Activated effector memory CD4-positive, alpha-beta T cell treated with anti-CD3 and anti-CD28 coated beads, Interleukin-2, amount 50 U/mL, for 16 hours (primary cell): ENCODE data around the gene ANKS4B.
"Not testable (repeated sequence)": the region's sequence is repeated elsewhere in the genome, so short reads cannot be mapped to it uniquely, and the experiment has no call there.

ENCODE experiments used
- DNase-seq: peaks from one replicate; pipeline ENCODE4 v3.0.0-alpha.2; 2020

ANKS4B gene

DNA sequence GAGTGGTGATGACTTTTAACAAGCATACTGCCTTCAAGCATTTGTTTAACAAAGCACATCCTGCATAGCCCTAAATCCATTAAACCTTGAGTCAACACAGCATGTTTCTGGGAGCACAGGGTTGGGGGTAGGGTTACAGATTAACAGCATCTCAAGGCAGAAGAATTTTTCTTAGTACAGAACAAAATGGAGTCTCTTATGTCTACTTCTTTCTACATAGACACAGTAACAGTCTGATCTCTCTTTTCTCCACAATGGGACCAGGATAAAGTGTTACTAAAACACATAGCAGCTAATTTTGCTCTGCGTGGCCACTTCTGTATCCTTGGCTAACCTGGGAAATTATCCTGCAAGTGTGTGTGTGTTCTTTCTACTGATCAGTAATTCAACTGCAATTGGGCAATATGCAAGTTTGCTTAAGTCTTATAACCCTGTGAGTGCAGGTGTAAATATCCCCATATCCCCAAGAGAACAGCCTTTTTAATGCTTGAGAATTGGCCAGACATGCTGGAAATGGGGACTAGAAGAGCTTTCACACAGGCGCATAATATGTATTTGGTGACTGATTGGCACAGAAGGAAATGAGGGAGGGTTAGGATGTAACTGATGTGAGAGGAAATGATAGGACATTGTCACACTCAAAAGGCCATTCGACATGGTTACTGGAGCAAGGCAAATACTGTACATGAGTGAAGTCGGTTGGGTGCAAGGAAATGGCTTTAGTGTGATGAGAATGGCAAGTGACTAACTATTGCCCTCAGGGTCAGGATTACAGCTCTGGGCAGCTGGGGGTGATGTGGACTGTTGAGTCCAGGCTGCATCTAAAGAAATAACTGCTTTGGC lies 10.8 kb upstream of the ANKS4B start:
- no peak for DNase-seq

DNA sequence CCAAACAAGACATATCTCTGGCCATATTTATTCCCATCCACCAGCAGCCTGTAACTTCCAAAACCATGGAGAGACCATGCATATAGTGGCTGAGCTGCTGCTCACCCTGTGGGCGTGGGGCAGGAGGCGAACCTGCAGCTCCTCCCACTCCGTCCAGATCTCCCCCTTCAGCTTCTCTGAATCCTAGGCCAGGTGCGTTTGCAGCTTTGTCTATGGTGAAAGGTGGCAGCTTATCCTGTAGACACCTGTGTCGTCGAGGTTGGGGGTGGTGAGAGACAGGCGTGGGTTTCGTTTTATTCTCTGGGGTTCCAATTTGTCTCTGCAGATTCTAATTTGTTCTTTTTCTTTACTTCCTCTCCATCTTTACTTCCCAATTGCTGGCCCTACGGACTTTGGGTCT lies 9.7 kb upstream of the ANKS4B start:
- DNase-seq: no peak

DNA sequence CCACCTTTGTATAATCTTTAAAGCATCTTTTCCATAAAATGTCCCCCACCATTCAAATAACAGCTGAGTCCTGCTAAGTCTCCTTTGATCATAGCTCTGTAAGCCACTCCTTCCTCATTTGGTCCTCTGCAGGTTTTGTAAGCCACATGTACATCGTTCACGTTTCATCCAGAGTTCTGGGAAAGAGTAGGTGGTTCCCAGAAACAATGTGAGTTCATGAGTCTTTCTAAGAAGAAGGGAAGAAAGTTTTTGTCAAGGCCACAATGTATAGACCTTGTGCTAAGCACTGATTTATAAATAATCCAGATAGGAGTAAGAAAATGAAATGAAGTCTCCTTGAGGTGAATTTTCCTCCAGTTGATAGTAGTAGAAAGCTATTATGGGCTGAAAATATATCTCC lies 8.7 kb upstream of the ANKS4B start:
- no peak for DNase-seq

DNA sequence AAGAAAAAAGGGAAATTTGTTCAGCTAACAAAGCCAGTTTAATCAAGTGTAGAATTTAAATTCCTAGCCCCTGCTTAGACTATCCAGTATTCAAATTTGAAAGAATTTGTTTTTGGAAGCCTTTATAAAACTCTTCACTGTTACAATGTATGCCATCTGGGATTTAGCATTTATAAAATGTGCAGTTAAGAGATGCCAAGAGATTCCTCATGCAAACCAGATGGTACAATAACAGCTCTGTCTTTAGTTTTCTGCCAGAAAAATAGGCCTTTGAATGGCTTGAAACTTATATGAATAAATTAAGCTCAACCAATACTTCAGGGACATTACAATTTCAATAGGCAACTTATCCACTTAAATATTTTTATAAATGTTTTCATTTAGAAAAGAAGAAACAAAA lies 6.8 kb upstream of the ANKS4B start:
- DNase-seq: no peak

GRCh38 chr16:21227866-21228265 lies 5.6 kb upstream of the ANKS4B start:
- DNase-seq: no peak

GRCh38 chr16:21228361-21228872 lies 5.1 kb upstream of the ANKS4B start:
- no peak for DNase-seq

DNA sequence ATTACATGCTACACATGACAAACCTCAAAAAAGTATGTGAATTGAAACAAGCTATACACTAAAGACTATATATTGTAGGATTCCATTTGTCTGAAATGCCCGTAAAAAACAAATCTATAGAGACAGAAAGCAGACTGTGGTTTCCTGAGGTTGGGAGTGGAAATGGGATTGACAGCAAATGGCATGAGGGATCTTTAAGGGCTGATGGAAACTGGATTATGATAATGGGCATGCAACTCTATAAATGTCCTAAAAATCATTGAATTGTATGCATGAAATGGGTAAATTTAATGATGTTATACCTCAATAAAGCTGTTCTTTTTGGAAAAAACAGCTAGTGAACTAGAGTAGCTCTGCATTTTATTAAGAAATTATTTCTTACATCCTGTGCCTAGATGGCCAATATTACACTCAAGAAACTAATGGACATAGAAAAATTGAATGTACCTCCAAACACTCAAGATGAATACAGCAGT lies 416 bp upstream of the ANKS4B start:
- DNase-seq: no peak

DNA sequence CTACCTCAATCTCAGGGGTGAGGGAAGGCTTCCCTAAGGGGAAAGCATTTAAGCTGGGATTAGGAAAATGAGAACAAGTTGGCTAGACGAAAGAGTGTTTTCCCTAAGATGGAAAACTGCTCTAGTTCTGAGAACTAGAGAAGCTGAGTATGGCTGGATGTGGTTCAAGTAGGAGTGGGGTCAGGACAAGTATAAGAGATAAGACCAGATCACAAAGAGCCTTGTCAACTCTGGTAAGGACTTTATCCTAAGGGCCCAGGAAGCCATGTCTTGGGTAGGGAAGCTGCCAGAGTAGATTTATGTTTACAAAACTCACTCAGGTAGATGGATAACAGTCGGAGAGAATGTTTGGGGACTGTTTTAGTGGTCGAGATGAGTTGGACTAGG lies 1.7 kb downstream of the ANKS4B start:
- no peak for DNase-seq

DNA sequence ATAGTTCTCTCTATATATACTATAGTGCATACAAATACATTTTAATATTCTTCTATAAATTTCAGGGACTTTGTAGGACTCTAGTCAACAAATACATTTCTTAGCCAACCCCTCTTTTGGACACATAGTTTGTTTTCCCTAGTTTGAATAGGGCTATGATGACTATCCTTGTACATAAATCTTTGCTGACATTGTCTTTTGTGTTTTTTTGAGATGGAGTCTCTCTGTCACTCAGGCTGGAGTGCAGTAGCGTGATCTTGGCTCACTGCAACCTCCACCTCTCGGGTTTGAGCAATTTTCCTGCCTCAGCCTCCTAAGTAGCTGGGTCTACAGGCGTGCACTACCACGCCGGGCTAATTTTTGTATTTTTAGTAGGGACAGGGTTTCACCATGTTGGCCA lies 3.3 kb downstream of the ANKS4B start:
- no peak for DNase-seq

DNA sequence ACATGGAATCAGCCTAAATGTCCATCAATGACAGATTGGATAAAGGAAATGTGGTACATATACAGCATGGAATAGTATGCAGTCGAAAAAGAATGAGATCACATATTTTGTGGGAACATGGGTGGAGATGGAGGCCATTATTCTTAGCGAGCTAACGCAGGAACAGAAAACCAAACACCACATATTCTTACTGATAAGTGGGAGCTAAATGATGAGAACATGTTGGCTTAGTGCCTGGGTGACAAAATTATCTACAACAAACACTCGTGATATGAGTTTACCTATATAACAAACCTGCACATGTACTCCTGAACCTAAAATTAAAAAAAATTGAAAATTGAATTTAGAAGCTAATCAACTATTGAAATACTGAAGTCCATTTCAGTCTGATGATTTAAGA lies 6.1 kb downstream of the ANKS4B start:
- DNase-seq: no peak

DNA sequence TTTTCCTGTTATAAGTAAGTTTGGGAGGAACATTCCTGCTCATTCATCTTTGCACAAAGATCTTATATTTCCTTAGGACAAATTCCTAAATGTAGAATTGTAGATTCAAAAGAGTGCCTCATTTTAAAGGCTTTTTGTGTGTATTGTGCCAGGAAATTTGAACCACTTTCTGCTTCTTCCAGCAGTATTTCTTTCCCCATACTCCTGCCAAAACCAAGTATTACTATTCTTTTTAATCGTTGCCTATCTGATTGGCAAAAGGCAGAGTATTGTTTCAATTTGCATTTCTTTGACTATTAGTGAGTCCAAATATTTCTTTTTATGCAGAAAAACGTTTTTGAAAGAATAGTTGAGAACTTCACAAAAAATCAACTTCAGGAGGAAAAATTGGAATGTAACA lies 9.3 kb downstream of the ANKS4B start:
- no peak for DNase-seq

DNA sequence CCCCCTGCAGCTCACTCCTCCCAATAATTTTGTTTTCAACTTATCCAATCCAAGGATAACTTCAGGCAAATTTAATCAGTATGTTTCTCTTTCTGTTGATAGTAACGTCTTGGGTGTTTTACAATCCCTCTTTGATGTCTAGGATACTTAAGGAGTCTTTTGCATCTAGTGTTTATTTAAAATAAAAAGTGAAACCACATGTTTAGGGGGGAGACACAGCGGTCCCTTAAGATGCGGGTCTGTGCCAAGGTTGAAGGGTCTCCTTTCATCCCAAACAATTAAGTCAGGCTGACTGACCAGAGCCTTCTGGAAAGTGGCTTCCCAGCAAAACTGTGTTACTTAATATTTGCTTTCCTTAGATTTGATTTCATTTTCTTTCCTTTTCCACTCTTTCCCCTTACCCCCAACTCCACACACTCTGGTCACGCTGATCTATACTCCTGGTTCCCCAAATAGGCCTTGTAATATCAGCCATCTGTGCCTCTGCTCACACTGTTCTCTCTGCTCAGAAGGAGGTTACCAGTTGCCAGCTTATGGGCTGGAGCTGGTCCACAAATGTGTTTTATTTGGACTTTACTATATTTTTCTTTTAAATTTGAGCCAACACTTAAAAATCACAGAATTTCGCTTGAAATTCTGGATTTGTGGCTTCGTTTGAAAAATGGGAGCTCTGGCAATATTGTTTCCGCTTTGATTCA lies 11.2 kb downstream of the ANKS4B start:
- DNase-seq: no peak

- DNase-seq: not testable (repeated sequence)
Observed at GRCh38 chr16:21248179-21248578, 14.7 kb downstream of the ANKS4B start.

DNA sequence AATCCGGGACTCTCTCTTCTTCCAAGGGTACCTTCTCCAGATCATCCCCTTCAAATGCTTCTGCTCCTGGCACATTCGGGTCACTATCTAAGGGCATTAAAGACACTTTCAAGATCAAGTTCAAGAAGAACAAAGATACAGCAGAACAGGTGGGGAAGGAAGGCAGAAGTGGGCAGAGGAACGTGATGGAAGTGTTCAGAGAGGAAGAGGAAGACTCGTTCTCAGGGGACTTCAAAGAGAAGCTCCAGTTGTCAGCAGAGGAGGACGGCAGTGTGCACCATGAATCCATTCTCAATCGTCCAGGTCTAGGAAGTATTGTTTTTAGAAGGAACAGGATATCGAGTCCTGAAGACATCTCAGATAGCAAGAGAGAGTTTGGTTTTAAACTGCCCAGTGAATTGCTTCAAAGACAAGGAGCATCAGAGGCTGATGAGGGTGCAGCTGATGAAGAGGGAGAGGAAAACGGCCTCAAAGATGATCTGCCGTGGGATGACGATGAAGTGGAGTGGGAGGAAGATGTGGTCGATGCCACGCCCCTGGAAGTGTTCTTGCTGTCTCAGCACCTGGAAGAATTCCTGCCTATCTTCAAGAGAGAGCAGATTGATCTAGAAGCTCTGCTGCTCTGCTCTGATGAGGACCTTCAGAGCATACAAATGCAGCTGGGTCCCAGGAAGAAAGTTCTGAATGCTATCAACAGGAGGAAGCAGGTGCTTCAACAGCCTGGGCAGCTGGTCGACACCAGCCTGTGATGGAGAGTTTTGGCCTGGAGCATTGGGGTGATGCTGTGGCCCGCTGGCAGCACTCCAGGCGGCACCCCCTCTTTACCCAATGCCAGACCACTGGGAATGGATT lies 16.8 kb downstream of the ANKS4B start:
- no peak for DNase-seq

- no peak for DNase-seq
Observed at GRCh38 chr16:21253470-21253869, 20.0 kb downstream of the ANKS4B start.

GRCh38 chr16:21256636-21257035 lies 23.1 kb downstream of the ANKS4B start:
- no peak for DNase-seq

GRCh38 chr16:21257284-21257683 lies 23.8 kb downstream of the ANKS4B start:
- no peak for DNase-seq

GRCh38 chr16:21260870-21261791 lies 27.6 kb downstream of the ANKS4B start:
- no peak for DNase-seq

DNA sequence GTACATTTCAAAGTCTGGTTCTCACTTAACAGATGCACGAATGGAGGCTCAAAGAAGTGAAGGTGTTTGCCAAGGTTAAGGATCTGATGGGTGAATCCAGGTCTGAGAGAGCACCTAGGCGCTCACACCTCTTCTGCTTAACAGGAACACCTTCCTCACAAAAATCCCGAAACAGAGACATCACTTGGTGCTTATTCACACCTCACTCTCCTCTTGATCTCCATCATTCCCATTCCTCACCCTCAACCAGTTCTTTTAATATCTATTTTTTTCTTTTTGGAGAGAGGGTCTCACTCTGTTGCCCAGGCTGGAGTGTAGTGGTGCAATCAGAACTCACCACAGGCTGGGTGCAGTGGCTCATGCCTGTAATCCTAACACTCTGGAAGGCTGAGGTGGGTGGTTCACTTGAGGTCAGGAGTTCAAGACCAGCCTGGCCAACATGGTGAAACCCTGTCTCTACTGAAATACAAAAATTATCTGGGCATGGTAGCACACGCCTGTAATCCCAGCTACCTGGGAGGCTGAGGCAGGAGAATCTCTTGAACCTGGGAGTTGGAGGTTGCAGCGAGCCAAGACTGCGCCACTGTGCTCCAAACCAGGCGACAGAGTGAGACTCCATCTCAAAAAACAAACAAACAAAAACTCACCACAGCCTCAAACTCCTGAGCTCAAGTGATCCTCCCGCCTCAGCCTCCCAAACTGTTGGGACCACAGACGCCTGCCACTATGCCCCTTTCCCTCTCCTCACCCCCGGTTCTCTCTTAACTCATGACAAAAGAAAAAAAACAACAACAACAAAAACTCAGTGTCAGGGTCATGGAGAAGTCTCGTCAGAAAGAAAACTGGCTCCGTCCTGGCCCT lies 29.5 kb downstream of the ANKS4B start:
- no peak for DNase-seq

DNA sequence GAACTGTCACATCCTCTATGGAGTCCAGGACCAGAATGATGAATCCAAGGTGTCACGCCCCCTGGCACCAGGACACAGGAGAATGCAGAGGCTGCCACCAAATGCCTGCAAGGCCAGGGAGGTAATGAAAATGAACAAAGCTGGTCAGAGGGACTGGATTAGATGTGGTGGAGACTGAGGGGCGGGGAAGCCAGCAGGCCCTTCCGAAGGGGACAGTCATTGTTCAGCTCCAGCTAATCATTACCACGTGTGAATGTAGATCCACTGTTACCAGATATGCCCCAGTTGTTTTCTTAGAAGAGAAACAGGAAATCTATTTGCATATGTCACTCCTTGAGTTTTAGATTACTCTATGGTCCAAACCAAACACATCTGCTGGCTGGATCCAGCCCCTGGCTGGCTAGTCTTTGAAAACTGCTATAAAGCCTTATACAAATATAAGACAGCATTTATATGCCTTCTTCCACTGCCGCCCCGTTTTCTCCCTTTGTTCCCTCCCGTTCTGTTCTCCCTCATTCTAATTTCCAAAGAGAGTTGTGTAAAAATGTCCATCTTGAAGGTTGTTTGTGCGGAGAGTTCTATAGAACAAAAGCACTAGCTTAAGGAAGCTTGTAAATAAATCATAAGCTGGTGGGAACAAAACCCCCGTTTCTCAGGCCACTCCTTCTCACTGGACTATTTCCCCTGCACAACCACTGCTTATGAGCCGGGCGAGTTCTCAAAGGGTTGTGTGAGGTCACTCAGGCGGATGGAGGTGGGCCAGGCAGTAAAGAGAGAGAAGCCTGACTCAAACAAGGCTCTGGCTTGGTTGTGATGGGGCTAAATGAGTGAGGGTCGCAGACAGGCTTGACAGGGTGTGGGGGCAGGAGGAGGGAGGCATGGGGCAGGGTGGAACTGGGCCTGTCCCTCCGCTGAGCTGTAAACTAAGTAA lies 30.4 kb downstream of the ANKS4B start:
- no peak for DNase-seq
